K562 (cell line): ENCODE results near the gene ST6GALNAC1. TPM values are rescaled to one million over a fixed set of nuclear protein-coding genes. Genes with fewer than 3 reads are reported as not detected.

ENCODE experiments used
- CAMTA2 ChIP-seq: fragments of 250-450 bp; sonication (Bioruptor Pico); conservative IDR thresholded peaks from 2 replicates; pipeline ENCODE4 v1.5.1; 2022
- HIVEP1 ChIP-seq: fragments of 250-450 bp; sonication (Bioruptor Pico); IDR thresholded peaks from 2 replicates; pipeline ENCODE4 v1.4.0; 2020; ENCODE audit warnings: mild to moderate bottlenecking
- IRF2 ChIP-seq: sonication (generic); formaldehyde crosslinking; IDR thresholded peaks from 2 replicates; pipeline ENCODE4 v1.8.1; 2022; ENCODE audit warnings: mild to moderate bottlenecking, missing genetic modification reagents
- KDM1A ChIP-seq, 2 experiments: fragments of 450-650 bp; IDR thresholded peaks; 2 replicates each; pipeline ENCODE4 v1.6.1; 2016; ENCODE audit warnings: mild to moderate bottlenecking in 2 of 2
- KDM5B ChIP-seq: fragments of 200-600 bp; sonication (generic); IDR thresholded peaks from 2 replicates; pipeline ENCODE4 v1.6.1; 2012; ENCODE audit warnings: low read depth, mild to moderate bottlenecking, moderate library complexity, low read length, control low read depth, inconsistent platforms; ENCODE audit not compliant: insufficient replicate concordance
- MCM2 ChIP-seq: fragments of 450-650 bp; IDR thresholded peaks from 2 replicates; pipeline ENCODE4 v1.6.1; 2017; ENCODE audit warnings: low read depth, mild to moderate bottlenecking
- NR3C1 ChIP-seq: sonication (generic); formaldehyde crosslinking; IDR thresholded peaks from 2 replicates; pipeline ENCODE4 v1.8.1; 2022; ENCODE audit warnings: missing genetic modification reagents
- PHB ChIP-seq: fragments of 250-450 bp; sonication (Bioruptor Pico); IDR thresholded peaks from 2 replicates; pipeline ENCODE4 v1.5.0; 2021
- PHB2 ChIP-seq: fragments of 450-650 bp; IDR thresholded peaks from 2 replicates; pipeline ENCODE4 v1.6.1; 2017; ENCODE audit warnings: low read depth
- RBM22 ChIP-seq: fragments of 200-400 bp; formaldehyde crosslinking; IDR thresholded peaks from 2 replicates; pipeline ENCODE4 v1.6.1; 2018; ENCODE audit warnings: low read length, low read depth; ENCODE audit not compliant: poor library complexity, severe bottlenecking
- U2AF2 ChIP-seq: fragments of 200-400 bp; formaldehyde crosslinking; optimal IDR thresholded peaks from 2 replicates; pipeline ENCODE3; 2017; ENCODE audit warnings: low read depth, mild to moderate bottlenecking, low read length
- ZNF583 ChIP-seq: fragments of 250-450 bp; sonication (Bioruptor Pico); IDR thresholded peaks from 2 replicates; pipeline ENCODE4 v1.4.0; 2020
- ZNF717 ChIP-seq: fragments of 250-450 bp; sonication (Bioruptor Pico); IDR thresholded peaks from 2 replicates; pipeline ENCODE4 v1.5.0; 2021
- polyA plus RNA-seq, 8 experiments: library from polyadenylated mRNA; depleted of rRNA in 4 of 8; stranded (reverse) in 5 of 8; unstranded in 3 of 8; fragments of >200 nt; fragmentation: Nextera tagmentation in 2 of 8; fragmentation: Illumina TruSeq in 1 of 8; extraction: Ambion mirVana in 2 of 8; extraction: Trizol in 1 of 8; gene quantifications; 2 replicates each; pipeline versions ENCODE4 v1.2.1 to v1.2.3, GENCODE V29; 2011 to 2014; ENCODE audit warnings: inconsistent platforms in 1 of 8, missing spikeins in 1 of 8
- total RNA-seq, 7 experiments: library from RNA; depleted of rRNA in 6 of 7; stranded (reverse); fragments of >200 nt in 6 of 7; fragmentation: Illumina TruSeq in 2 of 7; extraction: Trizol in 2 of 7; gene quantifications; 2 replicates each; pipeline versions ENCODE4 v1.2.1 to v1.2.3, GENCODE V29; 2011 to 2021; ENCODE audit warnings: low replicate concordance in 1 of 7
- TF ChIP-seq, protein P1 (sequence below), 2 experiments: IDR thresholded peaks; 2 replicates each; pipeline ENCODE4 v1.6.1; 2012; ENCODE audit warnings: improper control_type of control experiment in 2 of 2, low read depth in 2 of 2, low read length in 2 of 2, borderline replicate concordance in 1 of 2
- TF ChIP-seq, protein P2 (sequence below): sonication (generic); formaldehyde crosslinking; IDR thresholded peaks from 2 replicates; pipeline ENCODE4 v1.8.0; 2022; ENCODE audit warnings: mild to moderate bottlenecking, missing genetic modification reagents
- TF ChIP-seq, protein P3 (sequence below): fragments of 450-650 bp; formaldehyde crosslinking; IDR thresholded peaks from 2 replicates; pipeline ENCODE4 v1.4.0; 2020; ENCODE audit warnings: mild to moderate bottlenecking, moderate library complexity
- TF ChIP-seq, protein P4 (sequence below): fragments of 250-450 bp; sonication (Bioruptor Pico); IDR thresholded peaks from 2 replicates; pipeline ENCODE4 v1.5.1; 2021; ENCODE audit warnings: mild to moderate bottlenecking

Gene ST6GALNAC1
- total and polyA plus RNA-seq, 9 of the 15 experiments (the other 6 are each of a cell fraction or from before 2014, with no cell fraction given), result 20.6 to 68.4 (median 50.5) TPM

DNA sequence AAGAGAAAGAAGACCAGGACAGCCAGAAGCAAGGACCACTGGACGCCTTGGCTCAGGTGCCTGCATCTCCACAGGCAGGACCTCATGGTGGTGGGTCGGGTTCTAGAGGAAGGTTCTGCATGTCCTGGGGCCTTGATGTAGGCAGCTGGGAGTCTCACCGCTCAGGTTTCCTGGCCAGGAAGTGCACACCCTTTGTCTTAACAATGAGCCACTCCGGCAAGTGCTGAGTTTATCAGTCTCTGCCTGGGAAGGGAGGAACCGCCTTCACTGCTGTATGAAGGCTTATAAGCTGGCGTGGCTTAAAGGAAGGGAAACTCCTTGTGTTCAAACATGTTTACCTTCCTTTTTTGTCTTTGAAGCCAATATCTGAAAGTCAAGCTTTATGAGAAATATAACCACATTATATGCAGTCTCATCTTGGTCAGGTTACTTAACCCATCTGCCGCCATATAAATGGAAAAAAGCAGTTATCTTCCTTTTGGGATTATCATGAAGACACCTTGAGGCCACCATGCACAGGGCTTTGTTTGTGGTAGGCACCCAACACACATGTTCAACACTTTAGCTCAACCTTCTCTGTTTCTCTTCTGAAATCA lies at the start of gene ST6GALNAC1 (continued):
- TF ChIP-seq, protein P1, sequence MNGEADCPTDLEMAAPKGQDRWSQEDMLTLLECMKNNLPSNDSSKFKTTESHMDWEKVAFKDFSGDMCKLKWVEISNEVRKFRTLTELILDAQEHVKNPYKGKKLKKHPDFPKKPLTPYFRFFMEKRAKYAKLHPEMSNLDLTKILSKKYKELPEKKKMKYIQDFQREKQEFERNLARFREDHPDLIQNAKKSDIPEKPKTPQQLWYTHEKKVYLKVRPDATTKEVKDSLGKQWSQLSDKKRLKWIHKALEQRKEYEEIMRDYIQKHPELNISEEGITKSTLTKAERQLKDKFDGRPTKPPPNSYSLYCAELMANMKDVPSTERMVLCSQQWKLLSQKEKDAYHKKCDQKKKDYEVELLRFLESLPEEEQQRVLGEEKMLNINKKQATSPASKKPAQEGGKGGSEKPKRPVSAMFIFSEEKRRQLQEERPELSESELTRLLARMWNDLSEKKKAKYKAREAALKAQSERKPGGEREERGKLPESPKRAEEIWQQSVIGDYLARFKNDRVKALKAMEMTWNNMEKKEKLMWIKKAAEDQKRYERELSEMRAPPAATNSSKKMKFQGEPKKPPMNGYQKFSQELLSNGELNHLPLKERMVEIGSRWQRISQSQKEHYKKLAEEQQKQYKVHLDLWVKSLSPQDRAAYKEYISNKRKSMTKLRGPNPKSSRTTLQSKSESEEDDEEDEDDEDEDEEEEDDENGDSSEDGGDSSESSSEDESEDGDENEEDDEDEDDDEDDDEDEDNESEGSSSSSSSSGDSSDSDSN (IDR thresholded peaks at IDR 0.05; ENCODE audit: borderline replicate concordance in 1 of 2, low read depth in 2 of 2, low read length in 2 of 2), result peak; percentile 74 to 85; a peak in 3 of 4 replicates
- TF ChIP-seq IRF2 (CRISPR knock-in tag), result no peak
- no peak for TF ChIP-seq HIVEP1 (CRISPR knock-in tag)
- TF ChIP-seq, protein P2, sequence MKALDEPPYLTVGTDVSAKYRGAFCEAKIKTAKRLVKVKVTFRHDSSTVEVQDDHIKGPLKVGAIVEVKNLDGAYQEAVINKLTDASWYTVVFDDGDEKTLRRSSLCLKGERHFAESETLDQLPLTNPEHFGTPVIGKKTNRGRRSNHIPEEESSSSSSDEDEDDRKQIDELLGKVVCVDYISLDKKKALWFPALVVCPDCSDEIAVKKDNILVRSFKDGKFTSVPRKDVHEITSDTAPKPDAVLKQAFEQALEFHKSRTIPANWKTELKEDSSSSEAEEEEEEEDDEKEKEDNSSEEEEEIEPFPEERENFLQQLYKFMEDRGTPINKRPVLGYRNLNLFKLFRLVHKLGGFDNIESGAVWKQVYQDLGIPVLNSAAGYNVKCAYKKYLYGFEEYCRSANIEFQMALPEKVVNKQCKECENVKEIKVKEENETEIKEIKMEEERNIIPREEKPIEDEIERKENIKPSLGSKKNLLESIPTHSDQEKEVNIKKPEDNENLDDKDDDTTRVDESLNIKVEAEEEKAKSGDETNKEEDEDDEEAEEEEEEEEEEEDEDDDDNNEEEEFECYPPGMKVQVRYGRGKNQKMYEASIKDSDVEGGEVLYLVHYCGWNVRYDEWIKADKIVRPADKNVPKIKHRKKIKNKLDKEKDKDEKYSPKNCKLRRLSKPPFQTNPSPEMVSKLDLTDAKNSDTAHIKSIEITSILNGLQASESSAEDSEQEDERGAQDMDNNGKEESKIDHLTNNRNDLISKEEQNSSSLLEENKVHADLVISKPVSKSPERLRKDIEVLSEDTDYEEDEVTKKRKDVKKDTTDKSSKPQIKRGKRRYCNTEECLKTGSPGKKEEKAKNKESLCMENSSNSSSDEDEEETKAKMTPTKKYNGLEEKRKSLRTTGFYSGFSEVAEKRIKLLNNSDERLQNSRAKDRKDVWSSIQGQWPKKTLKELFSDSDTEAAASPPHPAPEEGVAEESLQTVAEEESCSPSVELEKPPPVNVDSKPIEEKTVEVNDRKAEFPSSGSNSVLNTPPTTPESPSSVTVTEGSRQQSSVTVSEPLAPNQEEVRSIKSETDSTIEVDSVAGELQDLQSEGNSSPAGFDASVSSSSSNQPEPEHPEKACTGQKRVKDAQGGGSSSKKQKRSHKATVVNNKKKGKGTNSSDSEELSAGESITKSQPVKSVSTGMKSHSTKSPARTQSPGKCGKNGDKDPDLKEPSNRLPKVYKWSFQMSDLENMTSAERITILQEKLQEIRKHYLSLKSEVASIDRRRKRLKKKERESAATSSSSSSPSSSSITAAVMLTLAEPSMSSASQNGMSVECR (CRISPR knock-in tag), result no peak; the same call in 1 of the 2 replicates
- no peak for TF ChIP-seq ZNF717
- TF ChIP-seq, protein P3, sequence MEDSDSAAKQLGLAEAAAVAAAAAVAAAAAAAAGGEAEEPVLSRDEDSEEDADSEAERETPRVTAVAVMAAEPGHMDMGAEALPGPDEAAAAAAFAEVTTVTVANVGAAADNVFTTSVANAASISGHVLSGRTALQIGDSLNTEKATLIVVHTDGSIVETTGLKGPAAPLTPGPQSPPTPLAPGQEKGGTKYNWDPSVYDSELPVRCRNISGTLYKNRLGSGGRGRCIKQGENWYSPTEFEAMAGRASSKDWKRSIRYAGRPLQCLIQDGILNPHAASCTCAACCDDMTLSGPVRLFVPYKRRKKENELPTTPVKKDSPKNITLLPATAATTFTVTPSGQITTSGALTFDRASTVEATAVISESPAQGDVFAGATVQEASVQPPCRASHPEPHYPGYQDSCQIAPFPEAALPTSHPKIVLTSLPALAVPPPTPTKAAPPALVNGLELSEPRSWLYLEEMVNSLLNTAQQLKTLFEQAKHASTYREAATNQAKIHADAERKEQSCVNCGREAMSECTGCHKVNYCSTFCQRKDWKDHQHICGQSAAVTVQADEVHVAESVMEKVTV (CRISPR knock-in tag), result no peak
- no peak for TF ChIP-seq RBM22
- TF ChIP-seq MCM2, result no peak
- TF ChIP-seq PHB2, result no peak
- TF ChIP-seq KDM1A (IDR thresholded peaks at IDR 0.05), result no peak; a peak in 1 of 4 replicates
- no peak for TF ChIP-seq CAMTA2
- 0 out of 2 replicates have a peak, but pooled peaks have one; percentile 54 for TF ChIP-seq ZNF583 (CRISPR knock-in tag)
- peak; percentile 83 for TF ChIP-seq KDM5B
- TF ChIP-seq, protein P4, sequence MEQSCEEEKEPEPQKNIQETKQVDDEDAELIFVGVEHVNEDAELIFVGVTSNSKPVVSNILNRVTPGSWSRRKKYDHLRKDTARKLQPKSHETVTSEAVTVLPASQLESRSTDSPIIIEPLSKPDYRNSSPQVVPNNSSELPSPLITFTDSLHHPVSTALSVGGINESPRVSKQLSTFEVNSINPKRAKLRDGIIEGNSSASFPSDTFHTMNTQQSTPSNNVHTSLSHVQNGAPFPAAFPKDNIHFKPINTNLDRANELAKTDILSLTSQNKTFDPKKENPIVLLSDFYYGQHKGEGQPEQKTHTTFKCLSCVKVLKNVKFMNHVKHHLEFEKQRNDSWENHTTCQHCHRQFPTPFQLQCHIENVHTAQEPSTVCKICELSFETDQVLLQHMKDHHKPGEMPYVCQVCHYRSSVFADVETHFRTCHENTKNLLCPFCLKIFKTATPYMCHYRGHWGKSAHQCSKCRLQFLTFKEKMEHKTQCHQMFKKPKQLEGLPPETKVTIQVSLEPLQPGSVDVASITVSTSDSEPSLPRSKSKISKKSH (CRISPR knock-in tag), result no peak
- no peak for TF ChIP-seq NR3C1 (CRISPR knock-in tag)
- no peak for TF ChIP-seq U2AF2
- TF ChIP-seq PHB (CRISPR knock-in tag), result no peak
